Activated CD8-positive, alpha-beta memory T cell treated with anti-CD3 and anti-CD28 coated beads, Interleukin-2, amount 50 U/mL, for 1 hour (primary cell): Measurements from ENCODE around the gene CUL4A.
"Not testable (repeated sequence)": the region's sequence is repeated elsewhere in the genome, so short reads cannot be mapped to it uniquely, and the experiment has no call there.

ENCODE experiments used
- DNase-seq: peaks from one replicate; pipeline ENCODE4 v3.0.0-alpha.2; 2020; ENCODE audit errors: extremely low read depth

CUL4A gene

DNA sequence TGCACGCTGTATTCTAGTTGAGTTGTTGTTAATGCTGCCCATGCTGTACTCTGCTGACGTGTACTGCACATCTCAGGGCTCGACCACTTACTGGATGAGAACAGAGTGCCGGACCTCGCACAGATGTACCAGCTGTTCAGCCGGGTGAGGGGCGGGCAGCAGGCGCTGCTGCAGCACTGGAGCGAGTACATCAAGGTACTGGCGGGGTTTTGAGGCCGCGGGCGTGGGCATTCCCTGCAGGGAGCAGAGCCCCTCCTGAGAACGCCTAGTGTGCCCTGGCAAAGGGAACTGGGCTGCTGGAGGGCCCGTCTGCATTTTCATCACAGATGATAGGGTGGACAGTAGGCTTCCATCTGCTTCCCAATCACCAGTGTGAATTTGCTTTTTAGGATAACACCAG, 29.9 kb downstream of the CUL4A start:
- DNase-seq: no peak

DNA sequence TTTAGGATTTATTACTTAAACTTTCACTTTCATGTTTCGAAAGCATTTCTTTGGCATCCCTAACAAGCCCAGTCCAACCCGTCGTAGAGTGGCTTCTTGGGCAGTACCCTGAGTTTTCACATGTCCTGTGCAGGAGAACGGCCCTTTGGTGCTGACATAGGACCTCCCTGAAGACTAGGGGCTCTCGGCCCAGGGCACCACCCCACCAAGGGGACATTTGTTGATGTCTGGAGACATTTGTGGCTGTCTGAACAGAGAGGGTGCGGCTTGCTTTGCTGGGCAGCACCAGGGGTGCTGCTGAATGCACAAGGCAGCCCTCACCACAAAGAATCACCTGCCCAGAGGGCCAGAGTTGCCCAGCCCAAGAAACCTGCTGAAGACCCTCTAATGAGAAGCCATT, 30.6 kb downstream of the CUL4A start:
- no peak for DNase-seq

DNA sequence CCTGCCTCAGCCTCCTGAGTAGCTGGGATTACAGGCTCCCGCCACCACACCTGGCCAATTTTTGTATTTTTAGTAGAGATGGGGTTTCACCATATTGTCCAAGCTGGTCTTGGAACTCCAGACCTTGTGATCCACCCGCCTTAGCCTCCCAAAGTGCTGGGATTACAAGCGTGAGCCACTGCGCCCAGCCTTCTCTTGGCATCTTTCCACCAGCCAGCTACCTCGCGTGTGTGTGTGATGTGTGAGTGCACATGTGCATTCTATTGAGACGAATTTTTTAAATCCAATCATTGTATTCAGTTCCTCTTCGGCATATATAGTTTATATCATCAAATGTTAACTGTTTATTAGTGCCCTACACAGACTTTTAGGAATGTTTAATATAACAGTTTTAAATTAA, 32.2 kb downstream of the CUL4A start:
- not testable (repeated sequence) for DNase-seq

DNA sequence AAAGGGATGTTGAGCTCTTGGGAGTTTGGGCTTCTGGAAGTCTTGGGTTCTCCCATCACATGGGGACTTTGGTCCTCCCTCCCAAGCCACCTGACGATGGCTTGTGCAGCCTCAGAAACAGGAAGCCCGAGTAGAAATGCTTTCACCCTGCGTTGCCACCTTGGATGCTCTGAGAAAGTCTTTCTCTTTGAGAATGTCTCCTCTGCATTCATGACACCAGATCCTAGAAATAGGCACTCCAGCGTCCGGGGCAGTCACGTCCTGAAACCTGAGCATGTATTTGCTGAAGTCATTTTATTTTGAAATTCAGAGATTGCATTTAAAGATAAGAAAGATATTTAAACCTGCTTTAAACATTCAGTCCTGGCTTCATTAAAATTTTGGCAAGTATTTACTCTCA, 34.4 kb downstream of the CUL4A start:
- DNase-seq: no peak

DNA sequence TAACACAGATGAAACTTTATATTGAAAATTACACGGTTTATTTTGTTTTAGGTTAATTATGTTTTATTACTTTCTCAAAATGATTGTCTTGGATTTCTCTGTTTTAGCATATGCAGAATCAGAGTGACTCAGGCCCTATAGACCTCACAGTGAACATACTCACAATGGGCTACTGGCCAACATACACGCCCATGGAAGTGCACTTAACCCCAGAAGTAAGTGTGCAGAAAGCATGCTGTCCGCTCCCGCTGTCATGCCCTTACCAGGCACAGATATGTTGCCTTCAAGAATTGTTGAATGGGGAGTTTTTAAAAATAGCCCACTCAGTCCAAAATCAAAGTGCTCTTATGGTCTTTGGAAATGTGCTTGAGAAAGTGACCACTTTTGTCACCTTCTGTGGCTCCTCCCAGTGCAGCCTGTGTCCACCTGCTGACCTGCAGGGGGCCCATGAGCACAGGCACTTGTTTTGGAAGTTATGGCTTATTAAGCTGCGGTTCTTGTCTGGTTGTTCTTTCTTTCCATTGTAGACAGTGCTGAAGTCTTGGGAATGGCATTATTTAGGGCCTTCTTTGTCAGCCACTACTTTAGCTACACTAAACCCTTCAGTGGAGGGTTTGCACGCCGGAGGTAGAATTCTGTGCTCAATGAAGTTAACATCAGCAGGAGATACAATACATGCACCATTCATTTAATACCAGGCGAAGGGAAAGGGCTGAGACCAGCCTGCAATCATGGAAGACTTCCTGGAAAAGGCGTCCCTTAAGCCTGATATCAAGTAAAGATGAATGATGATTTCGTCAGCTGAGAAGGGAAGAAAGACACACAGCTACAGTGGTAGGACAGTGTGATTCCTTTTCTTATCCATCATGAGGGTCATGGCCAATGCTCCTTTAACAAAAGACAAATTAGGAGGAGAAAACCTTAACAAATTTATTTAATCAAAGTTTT, 36.7 kb downstream of the CUL4A start:
- DNase-seq: no peak

DNA sequence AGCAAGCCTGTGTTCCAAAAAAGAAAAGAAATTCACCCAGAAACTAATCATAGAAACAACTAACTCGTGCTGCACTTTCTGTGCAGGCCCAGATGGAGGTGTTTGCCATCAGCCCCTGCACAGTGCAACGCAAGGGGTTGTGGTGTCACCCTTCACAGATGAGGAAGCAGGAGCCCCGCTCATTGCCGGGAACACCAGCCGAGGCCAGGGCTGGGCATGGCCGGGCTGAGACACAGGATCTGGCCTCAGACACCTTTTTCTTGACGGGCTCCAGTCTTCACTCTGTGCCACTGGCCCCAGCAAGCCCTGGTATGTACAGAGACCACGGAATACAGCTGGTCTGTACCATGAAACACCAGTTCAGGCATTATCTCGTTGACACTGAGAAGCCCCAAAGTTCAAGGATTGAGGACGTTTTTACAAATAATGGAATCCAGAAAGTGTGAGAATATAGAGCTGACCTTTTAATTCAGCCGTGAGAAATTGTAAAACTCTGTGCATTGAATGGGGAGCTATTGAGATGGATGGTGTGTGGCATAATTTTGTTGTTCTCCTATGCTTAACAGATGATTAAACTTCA, 43.2 kb downstream of the CUL4A start:
- DNase-seq: no peak

DNA sequence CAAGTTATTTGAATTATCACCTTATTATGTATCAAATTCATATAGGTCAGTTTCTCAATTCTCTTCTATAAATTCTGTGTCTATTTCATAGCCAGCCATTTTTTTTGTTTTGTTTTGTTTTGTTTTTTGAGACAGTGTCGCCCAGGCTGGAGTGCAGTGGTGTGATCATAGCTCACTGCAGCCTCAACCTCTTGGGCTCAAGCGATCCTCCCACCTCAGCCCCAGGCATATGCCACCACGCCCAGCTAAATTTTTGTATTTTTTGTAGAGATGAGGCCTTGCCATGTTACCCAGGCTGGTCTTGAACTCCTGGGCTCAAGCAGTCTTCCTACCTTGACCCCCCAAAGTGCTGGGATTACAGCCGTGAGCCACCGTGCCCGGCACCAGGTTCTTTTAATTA, 48.5 kb downstream of the CUL4A start:
- DNase-seq: not testable (repeated sequence)

DNA sequence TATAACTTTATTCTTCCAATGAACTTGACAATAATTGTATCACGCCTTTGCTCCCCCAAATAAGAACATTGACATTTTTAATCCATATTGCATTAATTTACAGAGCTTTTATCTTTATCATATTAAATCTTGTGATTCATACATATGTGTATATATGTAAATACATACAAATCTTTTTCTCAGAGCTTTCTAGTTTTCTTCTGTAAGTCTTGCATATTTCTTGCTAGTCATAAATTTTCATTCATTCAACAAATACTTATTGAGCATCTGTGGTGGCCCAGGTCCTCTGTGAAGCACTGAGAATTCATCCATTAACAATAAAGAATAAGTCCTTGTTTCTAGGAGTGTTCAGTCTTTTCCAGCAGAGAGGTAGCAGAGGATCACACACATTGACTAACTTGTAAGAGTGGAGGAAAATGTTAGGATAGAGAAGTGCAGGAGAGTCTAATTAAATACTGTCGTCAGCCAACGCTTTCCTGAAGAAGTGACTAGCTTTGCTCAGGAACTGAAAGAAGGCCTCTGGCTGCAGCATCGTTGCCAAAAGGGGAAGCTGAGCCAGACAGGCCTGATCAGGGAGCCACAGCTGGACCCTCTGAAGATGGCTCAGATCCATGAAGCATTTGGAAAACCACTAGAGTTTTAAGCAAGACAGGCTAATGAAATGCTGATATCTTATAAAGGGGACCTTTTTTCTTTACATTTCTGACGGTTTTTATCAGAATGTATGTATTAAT, 49.1 kb downstream of the CUL4A start:
- DNase-seq: no peak

DNA sequence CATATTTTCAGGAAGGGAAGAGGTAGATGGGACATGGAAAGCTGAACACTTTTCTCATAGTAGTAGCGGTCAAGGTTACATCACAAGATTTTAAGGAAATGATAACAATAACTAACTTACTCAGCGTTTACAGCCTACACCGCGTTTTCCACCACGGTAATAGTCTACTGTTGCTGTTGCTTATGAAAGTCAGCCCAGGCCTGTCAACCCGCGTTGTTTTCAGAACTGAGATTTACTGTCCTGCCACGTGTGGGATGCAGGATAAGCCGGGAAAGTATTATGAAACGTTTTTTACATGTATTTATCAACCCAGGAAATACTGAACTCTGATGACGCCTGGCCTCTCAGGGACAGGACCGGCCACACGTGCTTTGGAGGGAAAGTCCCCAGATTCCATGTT, 51.6 kb downstream of the CUL4A start:
- DNase-seq: no peak

DNA sequence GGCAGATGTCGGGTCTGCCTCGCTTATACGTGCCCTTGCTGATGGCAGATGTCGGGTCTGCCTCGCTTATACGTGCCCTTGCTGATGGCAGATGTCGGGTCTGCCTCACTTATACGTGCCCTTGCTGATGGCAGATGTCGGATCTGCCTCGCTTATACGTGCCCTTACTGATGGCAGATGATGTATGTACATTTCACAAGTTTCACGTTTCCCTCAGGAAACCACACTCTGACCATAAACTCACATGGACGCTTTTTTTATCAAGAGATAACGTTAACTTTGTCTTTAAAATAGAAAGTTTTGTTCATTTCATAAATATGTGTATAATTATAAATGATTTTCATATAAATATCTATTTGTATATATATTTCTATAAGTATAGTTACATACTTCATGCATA, 53.6 kb downstream of the CUL4A start:
- not testable (repeated sequence) for DNase-seq

DNA sequence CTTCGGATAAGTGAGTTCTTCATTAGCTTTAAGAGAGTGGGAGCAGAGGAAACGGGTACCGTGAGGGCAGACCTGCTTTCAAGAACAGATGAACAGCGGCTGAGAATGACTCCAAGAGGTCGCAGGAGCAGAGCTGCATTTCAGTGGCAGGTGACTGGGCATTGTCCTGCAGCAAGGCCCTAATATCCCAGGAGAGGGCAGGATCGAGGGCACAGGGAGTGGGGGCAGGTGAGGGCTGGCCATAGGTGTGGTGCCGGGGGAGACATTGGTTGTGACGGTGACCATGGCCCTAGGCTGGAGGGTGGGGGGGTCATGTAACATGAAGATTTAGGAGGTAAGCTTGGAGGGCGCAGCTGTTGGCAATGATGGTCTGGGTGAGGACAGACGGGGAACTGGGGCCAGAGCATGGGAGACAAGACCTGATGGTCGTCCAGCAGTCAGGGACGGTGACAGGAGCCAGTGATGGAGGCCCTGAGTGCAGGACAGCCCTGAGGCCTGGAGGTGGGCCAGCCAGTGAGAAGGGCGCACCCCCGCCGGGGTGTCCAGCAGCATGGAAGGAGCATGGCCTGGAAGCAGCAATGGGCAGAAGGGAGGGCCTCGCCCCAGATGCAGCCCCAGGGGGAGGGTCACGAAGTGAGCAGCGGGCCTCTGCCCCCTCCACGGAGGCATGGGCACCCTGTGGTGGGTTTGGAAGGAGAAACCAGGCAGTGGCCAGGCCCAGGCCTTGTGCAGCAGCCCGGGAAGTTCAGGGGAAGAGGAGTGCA, 58.4 kb downstream of the CUL4A start:
- no peak for DNase-seq

DNA sequence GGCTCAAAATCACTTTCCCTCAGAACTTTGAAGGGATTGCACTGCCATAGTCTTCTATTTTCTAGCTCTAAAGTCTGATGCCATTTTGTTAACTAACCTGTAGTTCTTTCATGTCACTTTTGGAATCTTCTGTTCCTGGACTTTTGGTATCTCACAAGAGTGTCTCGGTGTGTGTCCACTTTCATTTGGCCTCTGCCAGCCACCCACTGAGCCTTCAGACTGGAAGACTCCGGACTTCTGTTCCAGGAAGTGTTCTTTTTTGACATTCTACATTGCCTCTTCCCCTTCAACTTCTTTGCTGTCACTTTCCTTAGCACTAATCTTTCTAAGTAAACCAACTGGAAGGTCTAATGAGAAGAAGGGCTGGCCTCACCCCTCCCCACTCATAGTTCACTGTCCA, 62.6 kb downstream of the CUL4A start:
- no peak for DNase-seq

DNA sequence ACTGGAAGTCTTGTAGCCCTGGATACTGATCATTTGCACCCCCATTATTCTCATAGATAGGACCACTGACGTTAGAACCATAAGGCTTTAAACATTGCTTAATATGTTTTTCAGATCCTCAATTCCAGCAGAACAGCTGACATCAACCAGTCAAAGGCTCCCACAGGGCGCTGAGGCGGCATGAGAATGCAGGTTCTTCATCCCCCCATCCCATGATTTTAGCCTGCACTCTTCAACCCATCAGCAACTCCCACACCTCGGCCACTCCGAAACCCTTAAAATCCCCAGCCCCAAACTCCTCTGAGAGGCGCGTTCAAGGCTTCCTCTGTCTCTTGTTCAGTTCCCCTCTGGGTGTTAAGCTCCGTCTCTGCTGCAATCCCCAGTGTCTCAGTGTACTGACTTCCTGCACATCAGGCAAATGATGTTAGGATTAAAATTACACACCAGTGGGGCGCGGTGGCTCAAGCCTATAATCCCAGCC, 63.3 kb downstream of the CUL4A start:
- DNase-seq: no peak

DNA sequence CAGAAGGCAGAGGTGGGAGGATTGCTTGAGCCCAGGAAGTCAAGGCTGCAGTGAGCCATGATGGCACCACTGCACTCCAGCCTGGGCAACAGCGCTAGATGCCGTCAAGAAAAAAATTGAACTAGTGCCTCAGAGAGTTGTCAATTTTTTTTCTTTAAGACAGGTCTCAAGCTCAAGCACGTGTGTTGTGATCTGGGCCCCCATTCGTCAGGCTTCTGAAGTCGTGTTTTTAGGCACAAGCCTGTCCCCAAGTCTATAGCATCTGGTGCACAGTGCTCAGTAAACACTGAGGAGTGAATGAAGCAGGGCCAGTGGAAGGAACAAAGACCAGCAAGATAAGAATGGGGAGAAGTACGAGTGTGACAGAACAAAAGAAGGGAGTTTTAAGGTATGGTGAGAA, 63.9 kb downstream of the CUL4A start:
- DNase-seq: no peak

DNA sequence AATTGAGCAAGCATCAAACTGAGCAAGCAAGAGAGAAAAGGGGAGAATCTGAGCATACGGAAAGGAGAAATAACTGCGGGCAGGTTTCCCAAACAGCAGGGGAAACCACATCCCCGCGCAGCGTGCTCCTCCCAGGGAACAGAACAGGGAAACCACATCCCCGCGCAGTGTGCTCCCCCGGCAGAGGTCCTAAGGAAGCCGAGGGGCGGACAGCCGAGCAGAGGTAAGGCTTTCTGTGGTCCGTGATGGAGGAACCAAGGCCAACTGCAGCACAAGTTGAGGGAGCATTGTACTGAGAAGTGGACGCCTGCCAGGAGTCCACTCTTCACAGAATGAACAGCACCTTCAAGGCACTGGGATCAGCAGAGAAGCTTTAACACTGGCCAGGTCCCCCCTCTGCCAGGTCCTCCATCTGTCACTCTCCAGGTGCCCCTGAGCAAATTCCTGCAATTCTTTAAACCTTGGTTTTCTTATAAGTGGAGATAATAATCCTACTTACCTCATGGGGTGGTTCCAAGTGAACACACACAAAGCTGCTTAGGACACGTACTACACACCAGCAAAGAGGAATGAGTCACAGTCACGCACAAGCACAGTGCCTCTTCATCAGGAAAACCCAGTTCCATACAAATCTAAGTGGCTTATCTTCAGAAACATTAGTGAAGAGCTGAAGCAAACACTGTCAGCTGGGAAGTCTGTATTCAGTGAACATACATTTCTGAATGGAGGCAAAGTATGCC, 64.6 kb downstream of the CUL4A start:
- no peak for DNase-seq

DNA sequence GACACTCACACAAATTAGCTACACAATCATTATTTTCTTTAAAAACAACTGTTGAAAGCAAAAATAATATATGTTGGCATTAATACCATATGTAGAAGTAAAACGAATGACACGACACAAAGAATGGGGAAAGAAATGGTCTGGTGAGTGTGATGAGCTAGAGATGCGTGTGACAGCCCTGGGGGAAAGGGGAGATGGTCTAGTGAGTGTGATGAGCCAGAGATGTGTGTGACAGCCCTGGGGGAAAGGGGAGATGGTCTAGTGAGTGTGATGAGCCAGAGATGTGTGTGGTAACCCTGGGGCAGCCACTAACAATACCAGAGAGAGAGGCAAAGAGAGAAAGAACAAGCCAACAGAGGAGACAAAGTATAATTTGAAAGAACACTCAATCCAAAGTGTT, 65.3 kb downstream of the CUL4A start:
- DNase-seq: no peak

DNA sequence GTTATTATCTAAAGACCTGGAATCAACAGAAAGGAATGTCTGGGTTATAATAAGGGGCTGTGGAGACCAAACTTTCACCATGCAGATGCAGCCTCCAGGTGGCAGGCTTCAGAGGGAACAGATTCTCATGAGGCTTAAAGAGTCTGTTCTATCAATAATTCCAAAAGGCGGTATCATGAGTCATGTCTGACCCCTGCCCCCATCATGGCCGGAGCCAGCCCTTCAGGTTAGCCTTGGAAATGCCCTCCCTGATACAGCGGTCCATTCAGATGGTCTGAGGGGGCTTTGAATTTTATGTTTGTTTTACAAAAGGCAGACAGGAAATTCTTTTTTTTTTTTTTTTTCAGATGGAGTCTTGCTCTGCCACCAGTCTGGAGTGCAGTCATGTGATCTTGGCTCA, 66.0 kb downstream of the CUL4A start:
- no peak for DNase-seq

DNA sequence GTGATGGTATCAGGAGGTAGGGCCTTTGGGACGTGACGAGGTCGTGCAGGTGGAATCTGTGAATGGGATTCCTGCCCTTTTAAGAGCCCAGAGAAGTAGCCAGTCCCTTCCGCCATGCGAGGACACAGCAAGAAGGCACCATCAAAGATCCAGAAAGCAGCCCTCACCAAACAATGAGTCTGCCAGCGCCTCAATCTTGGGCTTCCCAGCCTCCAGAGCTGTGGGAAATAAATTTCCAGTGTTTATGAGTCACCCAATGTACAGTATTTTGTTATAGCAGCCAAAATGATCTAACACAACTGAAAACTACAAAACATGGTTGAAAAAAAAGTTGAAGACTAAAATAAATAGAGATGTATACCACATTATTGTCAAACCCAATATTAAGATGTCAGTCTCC, 70.7 kb downstream of the CUL4A start:
- DNase-seq: no peak

DNA sequence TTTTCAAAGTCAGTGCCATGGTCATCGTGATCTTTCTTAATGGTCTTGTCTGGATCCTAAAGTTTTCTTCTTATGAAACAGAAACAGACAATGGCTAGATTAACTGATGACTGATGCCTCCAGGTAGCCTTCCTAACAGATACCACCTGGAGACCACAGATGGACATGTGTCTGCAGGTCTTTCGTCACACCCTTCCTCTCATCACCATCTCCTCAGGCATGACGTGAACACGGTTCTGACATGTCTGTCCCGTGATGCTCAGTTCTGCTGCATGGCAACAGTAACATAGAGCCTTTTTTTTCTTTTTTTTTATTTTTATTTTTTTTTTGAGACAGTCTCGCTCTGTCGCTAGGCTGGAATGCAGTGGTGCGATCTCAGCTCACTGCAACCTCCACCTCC, 74.5 kb downstream of the CUL4A start:
- DNase-seq: no peak

DNA sequence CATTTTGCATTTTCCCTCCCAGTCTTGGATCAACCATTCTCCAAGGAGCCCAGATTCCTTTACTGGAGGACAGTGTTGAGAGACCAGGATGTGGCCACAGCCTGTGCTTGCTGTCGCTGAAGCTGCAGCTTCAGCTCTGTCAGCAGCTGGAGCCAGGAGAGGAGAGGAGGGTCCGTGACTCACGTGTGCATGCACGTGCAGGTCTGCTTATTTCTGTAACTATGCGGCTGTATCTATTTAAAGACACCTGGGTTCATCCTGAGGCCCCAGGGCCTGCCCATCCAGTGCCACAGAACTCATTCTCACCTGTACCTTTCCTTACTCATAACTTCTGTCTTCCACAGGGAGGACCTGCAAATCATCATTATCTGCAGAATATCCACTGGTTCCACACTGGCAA, 79.5 kb downstream of the CUL4A start:
- DNase-seq: no peak

DNA sequence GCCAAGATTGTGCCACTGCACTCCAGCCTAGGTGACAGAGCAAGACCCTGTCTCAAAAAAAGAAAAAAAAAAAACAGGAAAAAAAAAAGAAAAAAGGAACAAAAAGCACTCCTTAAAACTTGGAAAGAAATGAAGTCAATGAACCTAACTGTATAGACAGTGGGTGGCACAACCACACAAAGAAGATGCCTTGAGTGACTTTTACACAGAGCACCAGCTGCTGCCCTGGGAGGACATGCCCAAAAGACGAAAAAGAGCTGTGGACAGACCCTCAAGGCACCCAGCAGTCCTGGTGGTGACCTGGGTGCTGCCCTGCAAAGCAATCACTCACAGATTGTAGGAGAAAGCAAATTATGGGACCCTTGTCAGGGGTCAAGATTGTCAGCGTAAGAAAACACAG, 81.7 kb downstream of the CUL4A start:
- DNase-seq: no peak
